NCI-H146 (cell line): Measurements from ENCODE around the gene PTPRT.

Experiments
- DNase-seq: peaks from one replicate; lab custom pipeline; 2025; lab: John Stamatoyannopoulos, UW

Gene PTPRT

GRCh38 chr20:42043921-42044320, 1145.8 kb downstream of the PTPRT start:
- no peak for DNase-seq

- DNase-seq, result no peak
These were observed 1148.6 kb downstream of the PTPRT start for GRCh38 chr20:42041000-42041565.

GRCh38 chr20:42027746-42028268, 1161.9 kb downstream of the PTPRT start:
- DNase-seq, result no peak

GRCh38 chr20:42026599-42026998, 1163.1 kb downstream of the PTPRT start:
- DNase-seq, result no peak

GRCh38 chr20:42024653-42025052, 1165.1 kb downstream of the PTPRT start:
- DNase-seq, result no peak
